ENCODE results near the gene SH3GL3. TPM values are rescaled to one million over a fixed set of nuclear protein-coding genes. Genes with fewer than 3 reads are reported as not detected.

The SH3GL3 gene
- total and polyA plus RNA-seq, 2 of the 13 experiments (the other 11 are each of a cell fraction or from before 2014, with no cell fraction given): not detected

GRCh38 chr15:83499476-83499875, 52.3 kb downstream of the SH3GL3 start:
- no peaks in the 10 kb centered on the region for H3K79me2 ChIP-seq (ENCODE audit: insufficient read depth, low read length)
- ATAC-seq (no peak), FAIRE-seq (no peak), DNase-seq (ENCODE audit: low spot score) (no peak)
- no TSS peak for BruUV-seq (replicated peaks)
- no peaks in the 10 kb centered on the region for H3K36me3 ChIP-seq (replicated peaks in 1 of 2; ENCODE audit: control insufficient read depth in 1 of 2, insufficient read depth in 2 of 2, low read length in 2 of 2)
- no peaks in the 10 kb centered on the region for H3K9me3 ChIP-seq (ENCODE audit: low read length)
- no peak overlapping the region for H2AFZ ChIP-seq (ENCODE audit: low read length)
- 1% methylated on average over 2 of the region's 2 CpGs for WGBS (ENCODE audit: low lambda C conversion rate)
- POLR2A ChIA-PET: no interaction called here
- no peak overlapping the region for H3K9ac ChIP-seq (ENCODE audit: insufficient read depth, low read depth, low read length)
- no peaks in the 10 kb centered on the region for H3K4me1 ChIP-seq (ENCODE audit: insufficient read depth, low read length)
- H3K27ac ChIP-seq (ENCODE audit: extremely low read length, insufficient read depth, low read length): no peak overlapping the region
- CTCF ChIA-PET (ENCODE audit: low intra/inter-chr PET ratio, low total read pairs): no interaction called here
- H3K4me3 ChIP-seq (replicated peaks in 1 of 3; ENCODE audit: insufficient read depth in 1 of 3, low read depth in 2 of 3, low read length in 3 of 3): no peak overlapping the region
- in situ Hi-C loops (cut with HindIII; ENCODE audit: extremely low pct_ligation_motif_present, low pct_unique_long_range_greater_than_20kb) (no loop called here), intact Hi-C loops (cut with micrococcal nuclease; ENCODE audit: unreplicated experiment) (no loop called here)
- no peaks in the 10 kb centered on the region for H3K27me3 ChIP-seq (ENCODE audit: control insufficient read depth in 1 of 2, insufficient read depth in 2 of 2, low read length in 2 of 2)
- H4K20me1 ChIP-seq (ENCODE audit: insufficient read depth, low read length): no peaks in the 10 kb centered on the region
- H3K4me2 ChIP-seq (ENCODE audit: low read depth, low read length): no peak overlapping the region
- TF ChIP-seq MIXL1 (CRISPR knock-in tag; IDR thresholded peaks at IDR 0.05) (no peak), ARID4A (CRISPR knock-in tag; IDR thresholded peaks at IDR 0.05; ENCODE audit: borderline replicate concordance) (no peak), STAT5B (CRISPR knock-in tag; IDR thresholded peaks at IDR 0.05) (no peak), GFI1 (CRISPR knock-in tag; IDR thresholded peaks at IDR 0.05; ENCODE audit: borderline replicate concordance) (no peak), ZNF558 (CRISPR knock-in tag; IDR thresholded peaks at IDR 0.05; ENCODE audit: borderline replicate concordance) (no peak), CAMTA2 (CRISPR knock-in tag; IDR thresholded peaks at IDR 0.05; ENCODE audit: borderline replicate concordance) (no peak), AGO1 (IDR thresholded peaks at IDR 0.05; ENCODE audit: low read depth, low read length, poor library complexity, severe bottlenecking) (no peak), ZSCAN30 (CRISPR knock-in tag; IDR thresholded peaks at IDR 0.05) (no peak), MXD4 (CRISPR knock-in tag; IDR thresholded peaks at IDR 0.05) (no peak)
- TF ChIP-seq, protein P1, sequence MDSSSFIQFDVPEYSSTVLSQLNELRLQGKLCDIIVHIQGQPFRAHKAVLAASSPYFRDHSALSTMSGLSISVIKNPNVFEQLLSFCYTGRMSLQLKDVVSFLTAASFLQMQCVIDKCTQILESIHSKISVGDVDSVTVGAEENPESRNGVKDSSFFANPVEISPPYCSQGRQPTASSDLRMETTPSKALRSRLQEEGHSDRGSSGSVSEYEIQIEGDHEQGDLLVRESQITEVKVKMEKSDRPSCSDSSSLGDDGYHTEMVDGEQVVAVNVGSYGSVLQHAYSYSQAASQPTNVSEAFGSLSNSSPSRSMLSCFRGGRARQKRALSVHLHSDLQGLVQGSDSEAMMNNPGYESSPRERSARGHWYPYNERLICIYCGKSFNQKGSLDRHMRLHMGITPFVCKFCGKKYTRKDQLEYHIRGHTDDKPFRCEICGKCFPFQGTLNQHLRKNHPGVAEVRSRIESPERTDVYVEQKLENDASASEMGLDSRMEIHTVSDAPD (CRISPR knock-in tag; IDR thresholded peaks at IDR 0.05): no peak

All from HepG2 (cell line).